HG03039 (cell line): ENCODE measurements around the gene LTBP3.
"Not testable (repeated sequence)": the region's sequence is repeated elsewhere in the genome, so short reads cannot be mapped to it uniquely, and the experiment has no call there.

Source experiments
- ATAC-seq: cut with Tn5 transposase; IDR thresholded peaks from one replicate; pipeline ENCODE4 v1.9.1; 2021; ENCODE audit warnings: mild to moderate bottlenecking, moderate library complexity; ENCODE audit not compliant: unreplicated experiment

LTBP3 gene

GRCh38 chr11:65572356-65573051 lies 14.3 kb upstream of the LTBP3 start, which contains the start of gene FAM89B:
FAM89B (plus strand) TSS chr11:65572538; CDS start chr11:65572670, 132 bp downstream.
- ATAC-seq = no peak

- ATAC-seq = no peak
Observed at GRCh38 chr11:65571940-65572339, 13.8 kb upstream of the LTBP3 start.

DNA sequence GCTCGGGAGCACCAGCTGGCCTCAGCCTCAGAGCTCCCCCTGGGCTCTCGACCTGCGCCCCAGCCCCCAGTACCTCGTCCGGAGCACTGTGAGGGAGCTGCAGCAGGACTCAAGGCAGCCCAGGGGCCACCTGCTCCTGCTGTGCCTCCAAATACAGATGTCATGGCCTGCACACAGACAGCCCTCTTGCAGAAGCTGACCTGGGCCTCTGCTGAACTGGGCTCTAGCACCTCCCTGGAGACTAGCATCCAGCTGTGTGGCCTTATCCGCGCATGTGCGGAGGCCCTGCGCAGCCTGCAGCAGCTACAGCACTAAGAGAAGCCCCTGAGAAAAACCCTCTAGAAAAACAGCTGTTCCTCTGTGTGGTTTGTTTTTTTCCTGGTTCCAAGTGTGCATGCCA lies 13.3 kb upstream of the LTBP3 start:
- ATAC-seq = no peak

DNA sequence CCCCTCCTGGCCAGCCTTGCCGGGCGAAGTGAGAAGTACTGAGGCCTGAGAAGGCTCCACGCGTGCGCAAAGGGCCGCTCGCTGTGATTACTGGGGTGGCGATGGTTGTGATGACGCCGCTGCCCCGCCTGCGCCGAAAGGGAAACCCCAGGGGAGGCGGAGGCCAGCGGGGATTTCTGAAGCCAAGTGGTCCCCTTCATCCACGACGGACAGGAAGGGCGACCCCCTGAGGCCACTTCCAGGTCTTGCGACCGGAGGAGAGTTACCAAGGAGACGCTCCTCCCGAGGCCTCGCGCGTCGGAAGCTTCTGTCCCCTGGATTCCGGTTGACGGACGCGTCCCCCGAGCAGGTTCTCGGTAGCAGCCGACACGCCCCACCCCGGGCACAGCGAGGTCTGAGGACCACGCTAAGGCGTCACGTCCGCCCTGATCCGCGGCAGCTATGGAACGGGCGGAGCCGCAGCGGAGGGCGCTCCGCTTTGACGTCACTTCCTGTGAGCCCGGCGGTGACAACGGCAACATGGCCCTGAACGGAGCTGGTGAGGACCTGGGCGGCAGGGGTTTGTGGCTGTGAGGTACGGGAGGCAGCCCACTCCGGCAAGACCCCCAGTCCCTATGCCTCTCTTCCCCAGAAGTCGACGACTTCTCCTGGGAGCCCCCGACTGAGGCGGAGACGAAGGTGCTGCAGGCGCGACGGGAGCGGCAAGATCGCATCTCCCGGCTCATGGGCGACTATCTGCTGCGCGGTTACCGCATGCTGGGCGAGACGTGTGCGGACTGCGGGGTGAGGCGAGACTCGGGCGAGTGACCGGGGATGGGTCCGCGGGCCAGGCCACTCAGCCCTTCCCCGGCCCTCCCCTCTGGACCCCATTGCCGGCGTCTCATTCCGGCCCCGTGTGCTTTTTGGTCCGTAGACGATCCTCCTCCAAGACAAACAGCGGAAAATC lies 12.1 kb upstream of the LTBP3 start, which contains the start of gene ZNRD2:
Gene ZNRD2 (plus strand): TSS at position 505 of the 946 bp plus-strand sequence. CDS start 15 bp downstream, at position 520.
- peak; percentile 56 for ATAC-seq

- peak; percentile 0 for ATAC-seq
Observed at GRCh38 chr11:65569164-65569972, 11.2 kb upstream of the LTBP3 start.

DNA sequence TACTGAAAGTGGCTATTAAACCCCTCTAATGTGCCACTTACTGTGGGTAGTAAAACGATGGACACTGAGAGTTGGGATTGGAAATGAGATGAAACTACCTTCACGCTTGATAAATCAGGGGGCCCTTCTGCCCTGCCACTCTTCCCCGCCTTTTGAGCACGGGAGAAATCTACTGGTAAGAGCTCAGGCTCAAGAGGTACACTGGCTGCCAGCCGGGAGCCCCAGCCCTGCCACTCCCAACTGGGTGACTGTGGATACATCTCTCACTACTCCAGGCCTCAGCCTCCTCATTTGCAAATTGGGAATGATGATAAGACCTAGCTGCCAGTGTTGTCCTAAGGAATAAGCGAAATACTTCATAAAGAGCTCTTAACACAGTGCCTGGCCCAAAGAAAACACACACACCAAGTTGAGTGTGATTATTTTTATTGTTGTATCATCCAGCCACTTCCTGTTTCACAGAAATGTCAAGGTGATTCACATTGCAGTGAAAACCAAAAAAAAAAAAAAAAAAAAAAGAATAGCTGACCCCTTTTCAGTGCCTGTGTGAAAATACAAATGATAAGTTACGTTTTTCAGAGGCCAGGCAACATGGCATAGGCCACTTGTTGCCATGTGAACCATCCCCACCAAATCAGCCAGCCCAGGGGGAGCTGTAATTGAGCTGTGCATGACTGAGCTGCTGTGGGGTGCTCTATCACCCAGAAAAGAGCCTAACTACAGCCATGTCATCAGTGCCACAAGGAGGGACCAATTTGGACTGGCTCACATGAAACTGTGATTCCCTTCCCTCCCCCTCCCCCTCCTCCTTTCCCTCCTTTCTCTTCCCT lies 7.7 kb upstream of the LTBP3 start:
- no peak for ATAC-seq

DNA sequence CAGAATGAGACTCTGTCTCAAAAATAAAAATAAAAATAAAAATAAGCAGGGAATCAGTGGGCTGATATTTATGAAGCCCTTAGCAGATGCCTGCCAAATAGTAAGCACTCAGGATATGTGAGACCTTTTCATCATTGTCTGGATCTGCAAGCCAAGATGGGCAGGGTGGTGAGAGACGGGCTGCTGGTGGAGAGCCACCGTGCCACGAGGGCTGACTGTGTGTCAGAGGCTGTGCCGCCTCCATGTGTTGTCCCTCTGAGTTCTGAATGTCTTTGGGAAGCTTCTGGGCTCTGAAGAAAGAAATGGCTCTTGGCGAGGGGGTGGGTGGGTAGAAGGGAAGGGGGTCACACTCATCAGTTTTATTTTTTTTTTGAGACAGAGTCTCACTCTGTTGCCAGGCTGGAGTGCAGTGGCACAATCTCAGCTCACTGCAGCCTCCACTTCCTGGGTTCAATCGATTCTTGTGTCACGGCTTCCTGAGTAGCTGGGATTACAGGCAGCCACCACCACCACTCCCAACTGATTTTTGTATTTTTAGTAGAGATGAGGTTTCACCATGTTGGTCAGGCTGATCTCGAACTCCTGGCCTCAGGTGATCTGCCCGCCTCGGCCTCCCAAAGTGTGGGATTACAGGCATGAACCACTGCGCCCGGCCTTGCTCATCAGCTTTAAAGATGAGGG lies 6.9 kb upstream of the LTBP3 start:
- not testable (repeated sequence) for ATAC-seq

DNA sequence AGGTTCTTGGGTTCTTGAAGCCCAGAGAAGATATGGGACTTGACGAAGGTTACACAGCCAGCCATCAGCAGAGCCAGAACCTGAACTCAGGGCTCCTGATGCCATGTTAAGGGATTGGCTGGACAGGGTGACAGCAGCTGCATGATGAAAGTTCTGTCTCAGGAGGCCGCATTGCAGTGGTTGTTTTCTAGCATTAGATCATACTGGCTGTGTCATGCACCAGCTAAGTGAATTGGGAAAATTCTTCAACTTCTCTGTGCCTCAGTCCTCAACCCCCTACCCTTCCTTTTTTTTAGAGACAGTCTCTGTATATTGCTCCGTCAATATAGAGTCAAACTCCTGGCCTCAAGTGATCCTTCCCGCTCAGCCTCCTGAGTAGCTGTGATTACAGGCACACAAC lies 5.4 kb upstream of the LTBP3 start:
- no peak for ATAC-seq

GRCh38 chr11:65562788-65563187 lies 4.6 kb upstream of the LTBP3 start:
- no peak for ATAC-seq

DNA sequence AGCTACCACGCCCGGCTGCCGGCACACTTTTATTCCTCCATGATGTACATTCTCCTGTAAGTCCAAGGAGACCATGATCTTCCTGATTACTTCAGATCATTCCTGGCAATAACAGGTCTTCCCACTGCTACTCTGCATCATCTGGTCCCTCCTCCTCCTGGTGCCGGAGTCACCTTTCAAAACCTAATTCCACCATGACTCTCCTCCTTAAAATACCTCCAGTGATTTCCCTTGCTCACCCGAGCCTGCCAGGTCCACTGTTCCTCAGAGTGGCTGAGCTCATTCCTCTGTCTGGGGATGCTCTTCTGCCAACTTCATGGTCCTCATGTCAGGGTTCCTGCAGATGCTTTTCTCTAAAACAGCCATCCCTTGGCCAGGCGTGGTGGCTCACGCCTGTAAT lies 3.9 kb upstream of the LTBP3 start:
- no peak for ATAC-seq

GRCh38 chr11:65560555-65561418 lies 2.6 kb upstream of the LTBP3 start:
- no peak for ATAC-seq

DNA sequence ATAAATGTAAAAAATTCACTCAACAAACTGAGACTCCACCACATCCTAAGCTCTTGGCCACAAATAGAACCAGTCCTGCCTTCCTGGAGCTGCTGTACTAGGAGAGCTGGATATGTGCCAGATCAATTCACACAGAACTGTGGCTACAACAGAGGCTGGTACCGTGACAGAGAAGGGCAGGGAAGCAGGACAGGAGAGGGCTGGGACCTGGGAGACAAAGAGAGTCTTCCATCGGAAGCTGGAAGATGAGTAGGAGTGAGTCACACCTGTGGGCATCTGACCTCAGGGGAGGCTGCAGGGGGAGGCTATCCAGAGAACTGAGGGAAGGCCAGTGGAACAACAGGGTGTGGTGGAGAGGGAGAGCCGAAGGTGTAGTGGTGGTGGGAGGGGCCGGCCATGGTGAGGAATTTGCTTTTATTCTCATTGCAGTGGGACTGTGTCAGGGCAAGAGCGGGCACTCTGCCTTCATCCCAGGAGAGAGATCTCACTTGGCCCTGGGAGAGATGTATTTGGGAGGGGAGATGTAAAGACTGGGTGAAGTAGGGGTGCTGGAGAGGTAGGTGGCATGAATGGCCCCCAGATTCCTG lies 1.9 kb upstream of the LTBP3 start:
- no peak for ATAC-seq

DNA sequence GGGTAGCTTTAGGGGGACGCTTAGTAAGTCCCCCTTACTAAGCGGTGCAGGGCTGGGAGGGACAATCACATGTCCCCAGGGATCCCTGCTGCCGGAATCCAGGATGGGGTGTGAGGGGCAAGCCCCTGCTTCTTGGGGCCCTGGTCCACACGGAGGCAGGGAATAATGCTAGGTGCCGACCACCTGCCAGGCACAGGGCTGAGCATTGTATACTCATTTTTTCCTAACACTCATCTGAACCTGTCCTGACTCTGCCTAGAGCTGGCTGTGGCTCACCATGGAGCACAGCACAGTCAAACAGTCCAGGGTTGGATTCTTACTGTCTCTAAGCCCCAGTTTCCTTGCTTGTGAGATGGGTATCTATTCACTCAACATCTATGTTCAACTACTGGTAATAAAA lies 1.4 kb upstream of the LTBP3 start:
- ATAC-seq = no peak

GRCh38 chr11:65558930-65559509 lies 861 bp upstream of the LTBP3 start:
- no peak for ATAC-seq

DNA sequence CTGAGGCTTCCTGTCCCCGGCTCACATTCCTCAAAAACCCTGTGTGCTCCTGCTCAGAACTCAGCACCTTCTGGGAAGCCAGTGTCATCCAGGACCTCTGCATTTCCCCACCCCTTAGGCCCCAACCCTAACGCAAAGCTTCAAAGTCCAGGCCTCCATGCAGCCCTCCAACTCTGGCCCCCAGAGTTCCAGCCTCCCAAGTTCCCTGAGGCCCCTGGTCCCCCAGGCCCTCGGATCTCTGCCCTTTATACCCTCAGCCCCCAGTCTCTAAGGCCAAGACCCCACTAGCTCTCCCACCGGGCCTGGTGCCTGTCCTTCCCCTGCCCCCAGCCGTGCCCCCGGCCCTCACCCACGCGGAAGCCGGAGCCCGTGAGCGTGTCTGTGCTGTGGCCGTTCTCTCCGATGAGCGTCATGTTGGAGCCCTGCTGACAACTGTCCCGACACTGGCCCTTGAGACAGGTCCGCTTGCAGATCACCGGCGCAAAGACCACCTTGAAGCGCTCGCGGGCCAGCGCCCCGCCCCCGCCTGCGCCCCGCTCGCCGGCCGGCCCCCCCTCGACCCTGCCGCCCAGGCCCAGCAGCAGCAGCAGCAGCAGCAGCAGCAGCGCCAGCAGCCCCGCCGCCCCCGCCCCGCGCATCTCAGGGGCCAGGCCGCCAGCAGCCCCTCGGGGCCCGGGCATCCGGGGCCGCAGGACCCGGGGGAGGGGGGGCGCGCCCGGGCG lies 718 bp downstream of the LTBP3 start:
- ATAC-seq = no peak

- no peak for ATAC-seq
Observed at GRCh38 chr11:65556470-65557279, 1.5 kb downstream of the LTBP3 start.
